Body of pancreas (tissue), 4 donors: ENCODE measurements around the gene CARMIL3. TPM values are rescaled to one million over a fixed set of nuclear protein-coding genes. Genes with fewer than 3 reads are reported as not detected.
A peak's percentile ranks its signal among the peaks of the same experiment; 100 is the strongest.

ENCODE experiments used
- ATAC-seq: fragments of 150-250 bp; one replicate; pipeline ENCODE4 v1.9.1; 2016
- DNase-seq, 4 donors: peaks; one replicate each; pipeline ENCODE4 v3.0.0-alpha.2; 2019
- H3K27ac ChIP-seq, 4 donors: fragments of 200-600 bp; sonication (generic); 1 replicate in 3 of 4; 2 replicates in 1 of 4; pipeline versions ENCODE4 v1.5.1 to v1.6.1; 2016 to 2019; ENCODE audit warnings: mild to moderate bottlenecking in 1 of 4, mixed read lengths in 1 of 4, moderate library complexity in 1 of 4
- H3K27me3 ChIP-seq, 2 donors: fragments of 200-600 bp; sonication (generic); one replicate each; pipeline ENCODE4 v1.6.0; 2016; ENCODE audit warnings: mild to moderate bottlenecking in 1 of 2
- H3K36me3 ChIP-seq, 2 donors: fragments of 200-600 bp; sonication (generic); replicated peaks in 1 of 2; 2 replicates each; pipeline ENCODE4 v1.5.1; 2016; ENCODE audit warnings: low read depth in 2 of 2; ENCODE audit not compliant: insufficient read depth in 1 of 2
- H3K4me1 ChIP-seq: fragments of 200-600 bp; sonication (generic); one replicate; pipeline ENCODE4 v1.6.0; 2016
- H3K4me3 ChIP-seq, 2 donors: fragments of 200-600 bp; sonication (generic); 1 replicate in 1 of 2; 2 replicates in 1 of 2; pipeline ENCODE4 v1.5.1; 2016 to 2019
- H3K9me3 ChIP-seq, 3 donors: fragments of 200-600 bp; sonication (generic); 1 replicate in 2 of 3; 2 replicates in 1 of 3; pipeline ENCODE4 v1.5.1; 2016
- CTCF ChIP-seq, 7 experiments: fragments of 450-650 bp in 4 of 7; fragments of 200-600 bp in 3 of 7; sonication (generic) in 3 of 7; IDR thresholded peaks; one replicate each; pipeline ENCODE4 v1.5.1; 2016 to 2019; ENCODE audit warnings: antibody characterized with exemption in 7 of 7
- POLR2A ChIP-seq, 3 donors: fragments of 450-650 bp; IDR thresholded peaks; one replicate each; pipeline ENCODE4 v1.6.1; 2016; ENCODE audit warnings: antibody characterized with exemption in 3 of 3, mild to moderate bottlenecking in 2 of 3
- WGBS, 2 donors: methylation state at CpG; one replicate each; pipeline ENCODE4 v1.1.5; 2017; 5-methylcytosine and 5-hydroxymethylcytosine counted together
- intact Hi-C: fragments of 100-400 bp; cut with DNase I; formaldehyde crosslinking; loops from one replicate; pipeline ENCODE4 v1.15.1; 2023
- total RNA-seq, 2 donors: library from RNA; depleted of rRNA; stranded (reverse); fragments of >200 nt; gene quantifications; one replicate each; pipeline ENCODE4 v1.1.0, GENCODE V29; 2016

Gene CARMIL3
- total RNA-seq, 2 donors from 2014 or later: 0.78 to 0.99 TPM

GRCh38 chr14:24110523-24110922, 58.7 kb downstream of the CARMIL3 start:
- TF ChIP-seq CTCF (IDR thresholded peaks at IDR 0.05): no peak
- TF ChIP-seq POLR2A (IDR thresholded peaks at IDR 0.05): no peak
- ATAC-seq (no peak), DNase-seq (no peak)
- no peak overlapping the region for H3K4me3 ChIP-seq
- peaks cover 34% of the 10 kb centered on the region for H3K4me1 ChIP-seq
- intact Hi-C loops: no loop called here
- WGBS, 2 donors: 11 to 13% methylated on average over 1 of the region's 1 CpG
- H3K36me3 ChIP-seq: no peaks in the 10 kb centered on the region
- H3K27me3 ChIP-seq: no peaks in the 10 kb centered on the region
- peak overlapping the region in 3 of 4 donors; percentile 39 to 54 (median 53) for H3K27ac ChIP-seq
- no peaks in the 10 kb centered on the region for H3K9me3 ChIP-seq

- Histone ChIP-seq H3K4me3 (peak overlapping the region; percentile 3 to 16), H3K4me1 (peaks cover 60% of the 10 kb centered on the region), H3K27me3 (no peaks in the 10 kb centered on the region), H3K36me3 (no peaks in the 10 kb centered on the region), H3K9me3 (no peaks in the 10 kb centered on the region), H3K27ac (peak overlapping the region; percentile 99 to 100 (median 99))
- WGBS, 2 donors: 8 to 11% methylated on average over 13 to 15 of the region's 15 CpGs
- DNase-seq (no peak), ATAC-seq (no peak)
- intact Hi-C loops: no loop called here
- TF ChIP-seq CTCF (IDR thresholded peaks at IDR 0.05) (no peak), POLR2A (IDR thresholded peaks at IDR 0.05) (no peak)
Measured at GRCh38 chr14:24113379-24113800, 61.6 kb downstream of the CARMIL3 start.

GRCh38 chr14:24113801-24114531, 62.2 kb downstream of the CARMIL3 start:
- H3K36me3 ChIP-seq: peaks cover under 1% of the 10 kb centered on the region in 2 donors
- peak overlapping the region; percentile 16 to 68 for H3K4me3 ChIP-seq
- intact Hi-C loops: no loop called here
- peak; percentile 47 for ATAC-seq
- H3K27ac ChIP-seq: peak overlapping the region; percentile 99 to 100 (median 99)
- WGBS, 2 donors: 0% methylated on average over 31 to 42 of the region's 42 CpGs
- H3K4me1 ChIP-seq: peaks cover 55% of the 10 kb centered on the region
- peak; percentile 89 to 94 (median 92) for DNase-seq
- no peaks in the 10 kb centered on the region for H3K27me3 ChIP-seq
- TF ChIP-seq CTCF (IDR thresholded peaks at IDR 0.05): no peak
- peak; percentile 49 to 92 (median 89) for TF ChIP-seq POLR2A (IDR thresholded peaks at IDR 0.05)
- H3K9me3 ChIP-seq: no peaks in the 10 kb centered on the region

- peak; percentile 88 for ATAC-seq
- intact Hi-C loops: no loop called here
- WGBS, 2 donors: 0 to 1% methylated on average over 22 to 65 of the region's 65 CpGs
- Histone ChIP-seq H3K4me1 (peaks cover 50% of the 10 kb centered on the region), H3K27me3 (no peaks in the 10 kb centered on the region), H3K9me3 (no peaks in the 10 kb centered on the region), H3K27ac (peak within 1 kb of the TSS; percentile 99 to 100 (median 99)), H3K4me3 (peak within 1 kb of the TSS; percentile 68), H3K36me3 (peaks cover 7 to 8% of the 10 kb centered on the region in 2 donors)
- TF ChIP-seq CTCF (IDR thresholded peaks at IDR 0.05) (no peak), POLR2A (IDR thresholded peaks at IDR 0.05) (peak; percentile 90 to 98 (median 97))
- DNase-seq: peak; percentile 99 to 100 (median 99)
Measured at GRCh38 chr14:24114532-24115421, 63.0 kb downstream of the CARMIL3 start, which contains the start of the genes DCAF11 and NRL. Gene DCAF11, plus strand, starts transcription at chr14:24114777. Its CDS starts 818 bp downstream, at chr14:24115595. Gene NRL, minus strand, starts transcription at chr14:24114949. Its CDS starts 32,101 bp downstream, at chr14:24082848.
